Transverse colon (tissue), 3 donors: ENCODE measurements around the gene FBXL17.

ENCODE experiments used
- POLR2A ChIP-seq: fragments of 450-650 bp; IDR thresholded peaks from one replicate; pipeline ENCODE4 v1.6.1; 2016; ENCODE audit warnings: antibody characterized with exemption, mild to moderate bottlenecking, moderate library complexity
- TF ChIP-seq, protein P1 (sequence below), 5 experiments: fragments of 200-600 bp in 3 of 5; fragments of 450-650 bp in 2 of 5; sonication (generic) in 3 of 5; IDR thresholded peaks; 1 replicate in 2 of 5; 2 replicates in 3 of 5; pipeline ENCODE4 v1.5.1; 2016 to 2017; ENCODE audit warnings: antibody characterized with exemption in 5 of 5, inconsistent platforms in 3 of 5, mild to moderate bottlenecking in 2 of 5, moderate library complexity in 1 of 5

DNA sequence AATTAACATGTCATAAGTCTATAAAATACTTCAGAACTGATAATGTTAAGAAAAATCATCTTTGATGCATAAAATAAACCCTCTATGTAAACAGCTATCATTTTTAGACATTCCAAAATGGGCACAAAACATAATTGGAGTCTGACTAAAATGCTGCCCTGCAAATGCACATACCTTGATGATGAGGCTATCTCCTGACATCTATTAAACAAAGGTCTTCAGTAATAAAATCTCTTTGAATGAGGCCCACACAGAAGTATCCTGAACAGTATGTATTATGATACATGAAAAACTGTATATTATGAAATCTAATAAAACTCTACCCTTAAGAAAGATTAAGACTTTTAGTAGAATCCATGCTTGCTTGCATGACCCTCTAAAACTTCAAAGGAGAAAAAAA is 66.1 kb downstream of the FBXL17 start:
- TF ChIP-seq, protein P1, sequence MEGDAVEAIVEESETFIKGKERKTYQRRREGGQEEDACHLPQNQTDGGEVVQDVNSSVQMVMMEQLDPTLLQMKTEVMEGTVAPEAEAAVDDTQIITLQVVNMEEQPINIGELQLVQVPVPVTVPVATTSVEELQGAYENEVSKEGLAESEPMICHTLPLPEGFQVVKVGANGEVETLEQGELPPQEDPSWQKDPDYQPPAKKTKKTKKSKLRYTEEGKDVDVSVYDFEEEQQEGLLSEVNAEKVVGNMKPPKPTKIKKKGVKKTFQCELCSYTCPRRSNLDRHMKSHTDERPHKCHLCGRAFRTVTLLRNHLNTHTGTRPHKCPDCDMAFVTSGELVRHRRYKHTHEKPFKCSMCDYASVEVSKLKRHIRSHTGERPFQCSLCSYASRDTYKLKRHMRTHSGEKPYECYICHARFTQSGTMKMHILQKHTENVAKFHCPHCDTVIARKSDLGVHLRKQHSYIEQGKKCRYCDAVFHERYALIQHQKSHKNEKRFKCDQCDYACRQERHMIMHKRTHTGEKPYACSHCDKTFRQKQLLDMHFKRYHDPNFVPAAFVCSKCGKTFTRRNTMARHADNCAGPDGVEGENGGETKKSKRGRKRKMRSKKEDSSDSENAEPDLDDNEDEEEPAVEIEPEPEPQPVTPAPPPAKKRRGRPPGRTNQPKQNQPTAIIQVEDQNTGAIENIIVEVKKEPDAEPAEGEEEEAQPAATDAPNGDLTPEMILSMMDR (IDR thresholded peaks at IDR 0.05) = no peak
- no peak for TF ChIP-seq POLR2A
